GM18858 (cell line): Measurements from ENCODE around the gene ATF7.
"Not testable (repeated sequence)": the region's sequence is repeated elsewhere in the genome, so short reads cannot be mapped to it uniquely, and the experiment has no call there.

Experiments used
- ATAC-seq: cut with Tn5 transposase; IDR thresholded peaks from one replicate; pipeline ENCODE4 v1.9.1; 2021; ENCODE audit not compliant: unreplicated experiment

ATF7 gene

GRCh38 chr12:53484686-53485575 lies 141.3 kb downstream of the ATF7 start:
- ATAC-seq = no peak

GRCh38 chr12:53483979-53484377 lies 142.2 kb downstream of the ATF7 start:
- ATAC-seq = no peak

- ATAC-seq = no peak
Observed at GRCh38 chr12:53483225-53483978, 142.8 kb downstream of the ATF7 start.

GRCh38 chr12:53482626-53483168 lies 143.5 kb downstream of the ATF7 start:
- ATAC-seq = no peak

- ATAC-seq = no peak
Observed at GRCh38 chr12:53481939-53482586, 144.1 kb downstream of the ATF7 start.

GRCh38 chr12:53481458-53481857 lies 144.7 kb downstream of the ATF7 start:
- not testable (repeated sequence) for ATAC-seq

- no peak for ATAC-seq
Observed at GRCh38 chr12:53480491-53481442, 145.4 kb downstream of the ATF7 start.

GRCh38 chr12:53479331-53479730 lies 146.9 kb downstream of the ATF7 start:
- ATAC-seq = no peak

GRCh38 chr12:53478865-53479264 lies 147.3 kb downstream of the ATF7 start:
- ATAC-seq = no peak

- no peak for ATAC-seq
Observed at GRCh38 chr12:53476769-53477209, 149.4 kb downstream of the ATF7 start.

GRCh38 chr12:53474819-53475218 lies 151.4 kb downstream of the ATF7 start:
- ATAC-seq = no peak

GRCh38 chr12:53474077-53474476 lies 152.1 kb downstream of the ATF7 start:
- no peak for ATAC-seq

GRCh38 chr12:53472056-53472582 lies 154.1 kb downstream of the ATF7 start:
- ATAC-seq = no peak

GRCh38 chr12:53468282-53468681 lies 157.9 kb downstream of the ATF7 start:
- ATAC-seq = no peak

- no peak for ATAC-seq
Observed at GRCh38 chr12:53467880-53468279, 158.3 kb downstream of the ATF7 start.

- ATAC-seq = no peak
Observed at GRCh38 chr12:53467082-53467481, 159.1 kb downstream of the ATF7 start.

- no peak for ATAC-seq
Observed at GRCh38 chr12:53466640-53467039, 159.5 kb downstream of the ATF7 start.

GRCh38 chr12:53465679-53466078 lies 160.5 kb downstream of the ATF7 start:
- ATAC-seq = no peak

GRCh38 chr12:53464685-53465418 lies 161.3 kb downstream of the ATF7 start:
- ATAC-seq = no peak
